CD4-positive, alpha-beta T cell treated with Interleukin-10 for 1 hour (primary cell): ENCODE data around the gene AP4M1.

Experiments
- DNase-seq: peaks from one replicate; pipeline ENCODE4 v3.0.0-alpha.2; 2020

Gene AP4M1

DNA sequence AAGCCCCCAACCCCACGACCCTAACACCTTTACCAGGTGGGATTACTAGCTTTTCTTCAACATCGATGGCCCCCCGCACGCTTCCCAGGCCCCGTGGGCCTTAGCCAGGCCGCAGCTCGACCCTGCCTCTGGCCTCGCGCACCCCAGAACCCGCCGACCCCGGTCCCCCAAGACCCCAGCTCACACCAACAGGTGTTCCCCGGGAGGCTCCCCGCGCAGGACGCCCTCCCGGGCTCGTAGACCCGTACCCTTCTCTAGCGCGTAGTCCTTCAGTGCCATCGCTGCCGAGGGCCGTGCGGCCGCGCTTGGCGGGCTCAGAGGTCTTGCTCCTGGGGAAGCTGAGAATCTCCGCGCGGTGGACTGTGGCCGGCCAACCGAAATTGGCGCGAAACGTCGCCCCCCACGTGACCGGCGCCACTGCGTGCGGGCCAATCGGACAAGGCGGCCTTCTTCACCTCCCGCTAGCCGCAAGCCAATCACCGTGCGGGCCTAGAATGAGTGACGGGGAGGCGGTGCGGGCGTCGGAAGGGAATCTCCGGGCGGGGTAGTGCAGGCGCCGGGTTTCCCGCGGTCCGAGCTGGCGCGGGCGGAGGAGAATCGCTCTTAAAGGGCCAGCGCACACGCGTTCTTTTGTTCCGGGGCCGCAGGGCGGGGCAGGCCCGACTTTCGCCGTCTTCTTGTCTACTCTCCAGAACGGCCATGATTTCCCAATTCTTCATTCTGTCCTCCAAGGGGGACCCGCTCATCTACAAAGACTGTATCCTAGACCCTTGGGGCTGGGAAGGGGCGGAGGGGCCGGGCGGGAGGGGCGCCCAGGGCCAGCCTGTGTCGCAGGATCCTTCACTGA lies at the start of gene AP4M1, which contains the start of gene MCM7:
AP4M1 (plus strand) TSS at position 628 of the 847 bp plus-strand sequence; CDS start at position 700, 72 bp downstream.
MCM7 (minus strand) TSS at position 382 of the 847 bp plus-strand sequence; CDS start at position 279, 103 bp downstream.
- peak; percentile 97 for DNase-seq

- peak; percentile 50 for DNase-seq
Observed at GRCh38 chr7:100053215-100053614, 48.2 kb upstream of the AP4M1 start.

DNA sequence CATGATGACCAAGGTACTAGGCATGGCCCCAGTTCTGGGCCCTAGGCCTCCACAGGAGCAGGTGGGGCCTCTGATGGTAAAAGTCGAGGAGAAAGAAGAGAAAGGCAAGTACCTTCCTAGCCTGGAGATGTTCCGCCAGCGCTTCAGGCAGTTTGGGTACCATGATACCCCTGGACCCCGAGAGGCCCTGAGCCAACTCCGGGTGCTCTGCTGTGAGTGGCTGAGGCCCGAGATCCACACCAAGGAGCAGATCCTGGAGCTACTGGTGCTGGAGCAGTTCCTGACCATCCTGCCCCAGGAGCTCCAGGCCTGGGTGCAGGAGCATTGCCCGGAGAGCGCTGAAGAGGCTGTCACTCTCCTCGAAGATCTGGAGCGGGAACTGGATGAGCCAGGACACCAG lies 44.4 kb upstream of the AP4M1 start:
- DNase-seq, result no peak

- DNase-seq, result no peak
Observed at GRCh38 chr7:100059251-100059739, 42.1 kb upstream of the AP4M1 start.

GRCh38 chr7:100061518-100062193 lies 39.8 kb upstream of the AP4M1 start:
- DNase-seq, result no peak

GRCh38 chr7:100063376-100063775 lies 38.1 kb upstream of the AP4M1 start:
- no peak for DNase-seq

DNA sequence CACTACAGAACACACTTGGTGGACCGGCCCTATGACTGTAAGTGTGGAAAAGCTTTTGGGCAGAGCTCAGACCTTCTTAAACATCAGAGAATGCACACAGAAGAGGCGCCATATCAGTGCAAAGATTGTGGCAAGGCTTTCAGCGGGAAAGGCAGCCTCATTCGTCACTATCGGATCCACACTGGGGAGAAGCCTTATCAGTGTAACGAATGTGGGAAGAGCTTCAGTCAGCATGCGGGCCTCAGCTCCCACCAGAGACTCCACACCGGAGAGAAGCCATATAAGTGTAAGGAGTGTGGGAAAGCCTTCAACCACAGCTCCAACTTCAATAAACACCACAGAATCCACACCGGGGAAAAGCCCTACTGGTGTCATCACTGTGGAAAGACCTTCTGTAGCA lies 37.3 kb upstream of the AP4M1 start:
- DNase-seq, result no peak

GRCh38 chr7:100065452-100066186 lies 35.8 kb upstream of the AP4M1 start:
- no peak for DNase-seq

DNA sequence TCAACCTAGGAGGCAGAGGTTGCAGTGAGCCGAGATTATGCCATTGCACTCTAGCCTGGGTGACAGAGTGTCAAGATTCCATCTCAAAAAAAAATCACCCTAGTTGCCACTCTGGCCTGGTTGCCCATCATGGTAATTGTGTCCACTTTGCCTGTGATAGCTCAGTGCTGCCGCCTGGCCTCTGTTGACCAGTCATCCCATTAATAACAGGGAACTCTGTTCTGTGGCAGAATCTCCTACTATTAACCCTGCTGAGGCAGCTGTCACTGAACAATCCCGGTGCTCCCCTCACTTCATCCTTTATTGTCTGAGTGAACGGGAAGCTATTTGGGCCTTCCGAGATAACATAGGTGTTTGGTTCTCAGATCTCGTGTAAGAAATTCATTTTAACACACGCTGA lies 34.5 kb upstream of the AP4M1 start:
- DNase-seq, result no peak

- DNase-seq, result no peak
Observed at GRCh38 chr7:100069991-100070390, 31.5 kb upstream of the AP4M1 start.

- no peak for DNase-seq
Observed at GRCh38 chr7:100071018-100071723, 30.3 kb upstream of the AP4M1 start.

DNA sequence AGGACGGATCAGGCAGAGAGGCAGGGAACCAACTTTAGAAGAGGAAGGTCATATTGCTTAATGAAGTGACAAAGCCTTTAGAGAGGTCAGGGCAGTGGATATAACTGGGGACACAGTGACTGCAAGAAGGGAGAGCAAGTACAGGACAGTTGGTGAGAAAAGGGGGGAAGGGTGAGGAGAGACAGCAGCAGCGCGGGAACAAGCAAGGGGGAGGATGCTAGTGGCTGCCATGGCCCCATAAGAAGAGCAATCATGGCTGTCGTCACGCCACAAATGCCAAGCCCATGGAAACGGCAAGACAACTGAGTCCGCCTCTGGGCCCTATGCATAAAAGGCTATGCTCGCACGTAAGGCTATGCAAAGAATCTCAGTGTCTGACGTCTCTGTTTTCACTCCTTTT lies 29.0 kb upstream of the AP4M1 start:
- DNase-seq, result no peak

GRCh38 chr7:100074841-100075240 lies 26.6 kb upstream of the AP4M1 start:
- no peak for DNase-seq

DNA sequence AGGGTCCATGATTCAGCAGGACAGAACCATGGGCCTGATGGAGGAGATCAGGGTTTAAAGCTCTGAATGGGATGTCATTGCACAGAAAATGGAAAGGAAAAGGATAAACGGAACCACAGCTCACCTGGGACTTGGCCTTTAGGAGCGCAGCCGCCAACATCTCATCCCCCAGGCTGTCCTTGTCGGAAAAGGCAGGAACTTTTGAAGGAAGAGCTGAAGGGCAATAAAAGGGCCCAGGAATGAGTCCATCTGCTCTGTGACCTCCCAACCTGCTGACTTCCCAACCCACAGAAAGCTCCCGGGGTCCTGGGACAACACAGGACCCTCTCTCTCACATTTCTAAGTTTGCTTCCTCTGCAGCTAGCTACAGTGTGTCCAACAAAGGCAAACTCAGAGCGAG lies 26.0 kb upstream of the AP4M1 start:
- no peak for DNase-seq

GRCh38 chr7:100077205-100077604 lies 24.2 kb upstream of the AP4M1 start:
- DNase-seq, result no peak

GRCh38 chr7:100079024-100079560 lies 22.4 kb upstream of the AP4M1 start:
- no peak for DNase-seq

GRCh38 chr7:100080907-100081534 lies 20.4 kb upstream of the AP4M1 start:
- no peak for DNase-seq

DNA sequence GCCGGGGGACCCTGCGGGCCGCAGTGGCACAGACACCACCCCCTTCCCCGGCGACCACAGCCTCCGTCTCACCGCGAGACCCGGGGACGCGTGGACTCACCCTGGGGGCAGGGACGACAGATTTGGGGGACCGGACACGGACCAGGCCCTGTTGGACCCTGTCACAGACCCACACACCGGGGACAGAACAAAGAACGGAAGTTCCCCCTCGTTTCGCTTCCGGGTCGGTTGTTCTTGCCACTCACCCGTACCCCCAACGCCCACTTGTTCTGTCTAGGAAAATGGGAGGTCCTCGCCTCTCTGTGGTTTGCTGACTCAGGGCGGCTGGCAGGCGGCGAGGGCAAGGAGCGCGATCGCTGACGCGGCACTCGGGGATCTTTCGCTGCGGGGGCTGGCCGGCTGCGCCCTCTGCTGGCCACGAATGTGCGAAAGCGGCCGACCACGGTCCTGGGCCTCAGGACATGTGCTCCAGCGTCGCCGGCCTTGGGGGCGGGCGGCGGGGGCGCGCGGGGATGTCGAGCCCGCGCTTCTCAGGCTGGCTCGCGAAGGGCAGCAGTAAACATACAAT lies 19.8 kb upstream of the AP4M1 start, which contains the start of gene ZNF3:
ZNF3 (minus strand) TSS at position 189 of the 568 bp plus-strand sequence. CDS start 4,366 bp downstream, outside the sequence.
- DNase-seq, result peak; percentile 99

- no peak for DNase-seq
Observed at GRCh38 chr7:100082978-100083377, 18.5 kb upstream of the AP4M1 start.

- no peak for DNase-seq
Observed at GRCh38 chr7:100085515-100085914, 15.9 kb upstream of the AP4M1 start.

GRCh38 chr7:100087055-100087750 lies 14.2 kb upstream of the AP4M1 start:
- no peak for DNase-seq
